K562 (cell line): ENCODE results near the gene LYST. TPM values are rescaled to one million over a fixed set of nuclear protein-coding genes. Genes with fewer than 3 reads are reported as not detected.

ENCODE experiments used
- ATAC-seq: fragments of 200-7000 bp; cut with Tn5 transposase; 3 replicates; pipeline ENCODE4 v1.9.1; 2020; ENCODE audit warnings: moderate library complexity
- BruUV-seq: library from RNA; stranded (reverse); fragments of 400-500 nt; replicated peaks from 2 replicates; lab custom pipeline; 2021; lab: Mats Ljungman, UMichigan
- CTCF ChIA-PET: fragments of 300-600 bp; formaldehyde crosslinking; extraction: SDS; loops from one replicate; lab custom pipeline; 2021; ENCODE audit warnings: low intra/inter-chr PET ratio; lab: Yijun Ruan, JAX
- POLR2A ChIA-PET: fragments of 300-600, 350-650 bp; sonication (Branson Sonifier 250); formaldehyde crosslinking; extraction: SDS; loops from one replicate; lab custom pipeline; 2021; ENCODE audit warnings: antibody characterized with exemption, inconsistent platforms; lab: Yijun Ruan, JAX
- DNase-seq, 4 experiments: peaks; one replicate each; pipeline versions ENCODE4 v3.0.0 to v3.0.0-alpha.2; 2011 to 2018; ENCODE audit warnings: low spot score in 3 of 4, mixed read lengths in 3 of 4; ENCODE audit errors: extremely low read depth in 1 of 4
- FAIRE-seq: peaks from 2 replicates; lab custom pipeline; 2011; peaks lifted over from hg19 to GRCh38; lab: Jason Lieb, UNC
- H2AFZ ChIP-seq: 2 replicates; pipeline ENCODE4 v1.6.0; 2011; ENCODE audit warnings: low read depth, low read length, control low read depth, inconsistent platforms
- H3K27ac ChIP-seq: fragments of 200-600 bp; 3 replicates; pipeline ENCODE4 v1.8.0; 2011; ENCODE audit warnings: low read depth, mild to moderate bottlenecking, control low read depth, inconsistent platforms, low read length, moderate library complexity, mixed read lengths; ENCODE audit errors: extremely low read depth
- H3K27me3 ChIP-seq, 2 experiments: fragments of 300-600 bp in 1 of 2; 2 replicates in 1 of 2; 3 replicates in 1 of 2; pipeline versions ENCODE4 v1.6.0 to v1.8.0; 2011; ENCODE audit warnings: inconsistent platforms in 2 of 2, low read length in 2 of 2, mild to moderate bottlenecking in 1 of 2, mixed read lengths in 1 of 2, moderate library complexity in 1 of 2; ENCODE audit not compliant: control insufficient read depth in 2 of 2, insufficient read depth in 2 of 2
- H3K36me3 ChIP-seq: fragments of 300-600 bp; 3 replicates; pipeline ENCODE4 v1.8.0; 2011; ENCODE audit warnings: mild to moderate bottlenecking, low read length, inconsistent platforms; ENCODE audit not compliant: control insufficient read depth, insufficient read depth
- H3K4me1 ChIP-seq, 2 experiments: fragments of 200-600 bp in 1 of 2; replicated peaks in 1 of 2; 2 replicates in 1 of 2; 3 replicates in 1 of 2; pipeline versions ENCODE4 v1.5.1 to v1.8.0; 2011; ENCODE audit warnings: inconsistent platforms in 2 of 2, low read length in 2 of 2, mild to moderate bottlenecking in 1 of 2, mixed read lengths in 1 of 2, moderate library complexity in 1 of 2; ENCODE audit not compliant: control insufficient read depth in 2 of 2, insufficient read depth in 2 of 2
- H3K4me2 ChIP-seq: 2 replicates; pipeline ENCODE4 v1.6.1; 2011; ENCODE audit warnings: low read length, control low read depth, inconsistent platforms, mixed read lengths; ENCODE audit not compliant: insufficient read depth
- H3K4me3 ChIP-seq: fragments of 200-600 bp; sonication (generic), shearing (Covaris generic); 2 replicates; pipeline ENCODE4 v1.5.1; 2016; ENCODE audit warnings: control low read depth, inconsistent platforms
- H3K79me2 ChIP-seq: fragments of 200-600 bp; 3 replicates; pipeline ENCODE4 v1.8.0; 2011; ENCODE audit warnings: low read length, inconsistent platforms; ENCODE audit not compliant: control insufficient read depth, insufficient read depth
- H3K9ac ChIP-seq, 2 experiments: 2 replicates each; pipeline versions ENCODE4 v1.6.0 to v1.6.1; 2011; ENCODE audit warnings: low read depth in 2 of 2, low read length in 2 of 2, control low read depth in 1 of 2, inconsistent platforms in 1 of 2, mild to moderate bottlenecking in 1 of 2, mixed read lengths in 1 of 2; ENCODE audit not compliant: insufficient read depth in 1 of 2
- H3K9me1 ChIP-seq: one replicate; pipeline ENCODE4 v1.6.0; 2011; ENCODE audit warnings: inconsistent platforms, mild to moderate bottlenecking, low read length, moderate library complexity; ENCODE audit not compliant: control insufficient read depth, insufficient read depth
- H3K9me3 ChIP-seq: replicated peaks from 2 replicates; pipeline ENCODE4 v1.5.1; 2011; ENCODE audit warnings: low read depth, low read length, inconsistent platforms; ENCODE audit not compliant: control insufficient read depth, insufficient read depth
- H4K20me1 ChIP-seq: replicated peaks from 2 replicates; pipeline ENCODE4 v1.6.1; 2011; ENCODE audit warnings: low read length, inconsistent platforms, mixed read lengths; ENCODE audit not compliant: control insufficient read depth, insufficient read depth
- BMI1 ChIP-seq: fragments of 150-350 bp; IDR thresholded peaks from 2 replicates; pipeline ENCODE4 v1.6.1; 2014; ENCODE audit warnings: low read length
- ETV6 ChIP-seq, 3 experiments: fragments of 150-350 bp in 1 of 3; sonication (generic) in 1 of 3; formaldehyde crosslinking in 1 of 3; IDR thresholded peaks; 2 replicates each; pipeline versions ENCODE4 v1.6.1 to v1.8.0; 2014 to 2022; ENCODE audit warnings: borderline replicate concordance in 2 of 3, low read depth in 2 of 3, antibody characterized with exemption in 1 of 3, low read length in 1 of 3, mild to moderate bottlenecking in 1 of 3, missing genetic modification reagents in 1 of 3
- KAT7 ChIP-seq: sonication (generic); formaldehyde crosslinking; IDR thresholded peaks from 2 replicates; pipeline ENCODE4 v1.8.0; 2022; ENCODE audit warnings: missing genetic modification reagents, mild to moderate bottlenecking, borderline replicate concordance
- MCM2 ChIP-seq: fragments of 450-650 bp; IDR thresholded peaks from 2 replicates; pipeline ENCODE4 v1.6.1; 2017; ENCODE audit warnings: low read depth, mild to moderate bottlenecking
- RBM22 ChIP-seq: fragments of 200-400 bp; formaldehyde crosslinking; IDR thresholded peaks from 2 replicates; pipeline ENCODE4 v1.6.1; 2018; ENCODE audit warnings: low read length, low read depth; ENCODE audit not compliant: poor library complexity, severe bottlenecking
- SRSF3 ChIP-seq: fragments of 200-400 bp; formaldehyde crosslinking; IDR thresholded peaks from 2 replicates; pipeline ENCODE4 v1.6.1; 2016; ENCODE audit warnings: mild to moderate bottlenecking, low read length, moderate library complexity; ENCODE audit not compliant: insufficient read depth
- TBP ChIP-seq: optimal IDR thresholded peaks from 2 replicates; pipeline ENCODE3; 2011; ENCODE audit warnings: low read depth, low read length, improper control_type of control experiment
- ZNF384 ChIP-seq: IDR thresholded peaks from 2 replicates; pipeline ENCODE4 v1.6.1; 2012; ENCODE audit warnings: low read depth, low read length, improper control_type of control experiment
- WGBS: fragments of 100-300 bp; shearing (Covaris generic); methylation state at CpG from one replicate; pipeline ENCODE4 v1.1.6; 2016; ENCODE audit warnings: low coverage, mixed read lengths; ENCODE audit not compliant: insufficient coverage; ENCODE audit errors: missing lambda C conversion rate; 5-methylcytosine and 5-hydroxymethylcytosine counted together
- in situ Hi-C: fragments of 300-500 bp; cut with MboI; formaldehyde crosslinking; loops from 4 replicates; pipeline ENCODE4 v1.15.0; 2018; ENCODE audit warnings: inconsistent platforms, mixed read lengths
- intact Hi-C: fragments of 100-400 bp; cut with micrococcal nuclease; formaldehyde crosslinking; loops from 2 replicates; pipeline ENCODE4 v1.14.2; 2022
- polyA plus RNA-seq, 8 experiments: library from polyadenylated mRNA; depleted of rRNA in 4 of 8; stranded (reverse) in 5 of 8; unstranded in 3 of 8; fragments of >200 nt; fragmentation: Nextera tagmentation in 2 of 8; fragmentation: Illumina TruSeq in 1 of 8; extraction: Ambion mirVana in 2 of 8; extraction: Trizol in 1 of 8; gene quantifications; 2 replicates each; pipeline versions ENCODE4 v1.2.1 to v1.2.3, GENCODE V29; 2011 to 2014; ENCODE audit warnings: inconsistent platforms in 1 of 8, missing spikeins in 1 of 8
- total RNA-seq, 7 experiments: library from RNA; depleted of rRNA in 6 of 7; stranded (reverse); fragments of >200 nt in 6 of 7; fragmentation: Illumina TruSeq in 2 of 7; extraction: Trizol in 2 of 7; gene quantifications; 2 replicates each; pipeline versions ENCODE4 v1.2.1 to v1.2.3, GENCODE V29; 2011 to 2021; ENCODE audit warnings: low replicate concordance in 1 of 7
- TF ChIP-seq, protein P1 (sequence below): fragments of 450-650 bp; formaldehyde crosslinking; IDR thresholded peaks from 2 replicates; pipeline ENCODE4 v1.4.0; 2022; ENCODE audit warnings: missing genetic modification characterization

The LYST gene
- total and polyA plus RNA-seq, 9 of the 15 experiments (the other 6 are each of a cell fraction or from before 2014, with no cell fraction given): 0.73 to 2.4 (median 1.4) TPM

- ChIA-PET POLR2A (interaction anchor here (0.7 to 1.3 kb wide), 2 partner anchors 12 to 1989 kb away, joined by 3 read pairs; no protein-coding TSS in a partner anchor), CTCF (no interaction called here)
- WGBS: 1% methylated on average over 4 of the region's 4 CpGs
- no peaks in the 10 kb centered on the region for H3K79me2 ChIP-seq
- no peak for DNase-seq
- BruUV-seq: no TSS peak
- H2AFZ ChIP-seq: no peak overlapping the region
- in situ Hi-C loops: no loop called here
- H3K36me3 ChIP-seq: no peaks in the 10 kb centered on the region
- no peak overlapping the region for H3K4me3 ChIP-seq
- H3K9me1 ChIP-seq: no peaks in the 10 kb centered on the region
- FAIRE-seq: no peak
- H3K27ac ChIP-seq: no peak overlapping the region
- no peak for TF ChIP-seq TBP
- TF ChIP-seq ZNF384: no peak
- TF ChIP-seq RBM22: no peak
- TF ChIP-seq MCM2: no peak
- H4K20me1 ChIP-seq: 0 out of 2 replicates have a peak, but pooled peaks cover 2% of the 10 kb centered on the region
- no peaks in the 10 kb centered on the region for H3K4me1 ChIP-seq
- H3K9me3 ChIP-seq: no peaks in the 10 kb centered on the region
- H3K27me3 ChIP-seq: peaks cover 39 to 70% of the 10 kb centered on the region in 2 experiments; a peak in 4 of 5 replicates
- intact Hi-C loops: no loop called here
- no peak overlapping the region for H3K9ac ChIP-seq
- ATAC-seq: no peak
- no peak overlapping the region for H3K4me2 ChIP-seq
Measured at GRCh38 chr1:235625831-235626230, 240.9 kb downstream of the LYST start.

GRCh38 chr1:235625340-235625739 is 241.4 kb downstream of the LYST start:
- 1% methylated on average over 3 of the region's 3 CpGs for WGBS
- H4K20me1 ChIP-seq: 0 out of 2 replicates have a peak, but pooled peaks cover 2% of the 10 kb centered on the region
- H3K9ac ChIP-seq: no peak overlapping the region
- no peak for TF ChIP-seq SRSF3
- TF ChIP-seq BMI1: no peak
- no peak for TF ChIP-seq ETV6 (IDR thresholded peaks at IDR 0.05; ENCODE audit: borderline replicate concordance in 1 of 2, low read depth in 2 of 2, low read length in 1 of 2)
- TF ChIP-seq ETV6 (CRISPR knock-in tag; IDR thresholded peaks at IDR 0.05; ENCODE audit: borderline replicate concordance): no peak
- TF ChIP-seq KAT7: no peak
- TF ChIP-seq, protein P1, sequence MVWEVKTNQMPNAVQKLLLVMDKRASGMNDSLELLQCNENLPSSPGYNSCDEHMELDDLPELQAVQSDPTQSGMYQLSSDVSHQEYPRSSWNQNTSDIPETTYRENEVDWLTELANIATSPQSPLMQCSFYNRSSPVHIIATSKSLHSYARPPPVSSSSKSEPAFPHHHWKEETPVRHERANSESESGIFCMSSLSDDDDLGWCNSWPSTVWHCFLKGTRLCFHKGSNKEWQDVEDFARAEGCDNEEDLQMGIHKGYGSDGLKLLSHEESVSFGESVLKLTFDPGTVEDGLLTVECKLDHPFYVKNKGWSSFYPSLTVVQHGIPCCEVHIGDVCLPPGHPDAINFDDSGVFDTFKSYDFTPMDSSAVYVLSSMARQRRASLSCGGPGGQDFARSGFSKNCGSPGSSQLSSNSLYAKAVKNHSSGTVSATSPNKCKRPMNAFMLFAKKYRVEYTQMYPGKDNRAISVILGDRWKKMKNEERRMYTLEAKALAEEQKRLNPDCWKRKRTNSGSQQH (CRISPR knock-in tag): no peak
- no peaks in the 10 kb centered on the region for H3K36me3 ChIP-seq
- ChIA-PET CTCF (no interaction called here), POLR2A (interaction anchor here (1.3 kb wide), 1 partner anchor 12 kb away, joined by 3 read pairs; no protein-coding TSS in a partner anchor)
- H3K4me1 ChIP-seq: no peaks in the 10 kb centered on the region
- H3K4me3 ChIP-seq: no peak overlapping the region
- H3K4me2 ChIP-seq: no peak overlapping the region
- H3K27ac ChIP-seq: no peak overlapping the region
- intact Hi-C loops: no loop called here
- H3K27me3 ChIP-seq: peaks cover 39 to 70% of the 10 kb centered on the region in 2 experiments; a peak in 4 of 5 replicates
- H3K9me1 ChIP-seq: no peaks in the 10 kb centered on the region
- H3K79me2 ChIP-seq: no peaks in the 10 kb centered on the region
- FAIRE-seq: no peak
- no peaks in the 10 kb centered on the region for H3K9me3 ChIP-seq
- no peak for ATAC-seq
- H2AFZ ChIP-seq: no peak overlapping the region
- no peak for DNase-seq
- BruUV-seq: no TSS peak
- in situ Hi-C loops: no loop called here
